Endothelial cell of umbilical vein (primary cell): ENCODE measurements around the gene B4GALT6. TPM values are rescaled to one million over a fixed set of nuclear protein-coding genes. Genes with fewer than 3 reads are reported as not detected.

Experiments
- BruUV-seq: library from RNA; stranded (reverse); fragments of 400-500 nt; replicated peaks from 2 replicates; lab custom pipeline; 2021; lab: Mats Ljungman, UMichigan
- CTCF ChIA-PET: fragments of 300-600, 350-600 bp; sonication (Branson Sonifier 250); formaldehyde crosslinking; loops from one replicate; lab custom pipeline; 2021; ENCODE audit warnings: antibody characterized with exemption, inconsistent platforms; lab: Charles Lee
- POLR2A ChIA-PET: fragments of 300-600, 350-600 bp; sonication (Branson Sonifier 250); formaldehyde crosslinking; loops from one replicate; lab custom pipeline; 2021; ENCODE audit warnings: antibody characterized with exemption, inconsistent platforms; lab: Charles Lee
- DNase-seq: peaks from one replicate; pipeline ENCODE4 v3.0.0-alpha.2; 2011; ENCODE audit warnings: low read depth, low spot score
- FAIRE-seq: peaks from 2 replicates; lab custom pipeline; 2011; peaks lifted over from hg19 to GRCh38; lab: Jason Lieb, UNC
- H2AFZ ChIP-seq: 2 replicates; pipeline ENCODE4 v1.6.0; 2012; ENCODE audit warnings: low read depth, low read length, control low read depth, inconsistent platforms
- H3K27ac ChIP-seq: 2 replicates; pipeline ENCODE4 v1.5.1; 2011; ENCODE audit warnings: low read depth, mild to moderate bottlenecking, control low read depth, low read length, moderate library complexity; ENCODE audit not compliant: insufficient read depth
- H3K27me3 ChIP-seq, 2 experiments: 2 replicates each; pipeline versions ENCODE4 v1.6.0 to v1.6.1; 2011; ENCODE audit warnings: low read length in 2 of 2, mixed read lengths in 1 of 2; ENCODE audit not compliant: control insufficient read depth in 2 of 2, insufficient read depth in 2 of 2
- H3K36me3 ChIP-seq, 2 experiments: 2 replicates in 1 of 2; 3 replicates in 1 of 2; pipeline ENCODE4 v1.5.1; 2011; ENCODE audit warnings: low read length in 2 of 2, mild to moderate bottlenecking in 1 of 2, moderate library complexity in 1 of 2; ENCODE audit not compliant: control insufficient read depth in 2 of 2, insufficient read depth in 2 of 2; ENCODE audit errors: extremely low read depth in 1 of 2
- H3K4me1 ChIP-seq: 3 replicates; pipeline ENCODE4 v1.5.1; 2011; ENCODE audit warnings: mild to moderate bottlenecking, low read length; ENCODE audit not compliant: control insufficient read depth, insufficient read depth; ENCODE audit errors: extremely low read depth
- H3K4me2 ChIP-seq: 2 replicates; pipeline ENCODE4 v1.6.1; 2011; ENCODE audit warnings: low read length, control low read depth, mixed read lengths; ENCODE audit not compliant: insufficient read depth
- H3K4me3 ChIP-seq, 3 experiments: fragments of 200-600 bp in 1 of 3; sonication (generic), shearing (Covaris generic) in 1 of 3; replicated peaks in 1 of 3; 2 replicates each; pipeline ENCODE4 v1.5.1; 2011 to 2016; ENCODE audit warnings: control low read depth in 3 of 3, low read length in 3 of 3, mild to moderate bottlenecking in 2 of 3, inconsistent platforms in 1 of 3, low read depth in 1 of 3, moderate library complexity in 1 of 3; ENCODE audit not compliant: insufficient read depth in 1 of 3
- H3K79me2 ChIP-seq: 2 replicates; pipeline ENCODE4 v1.6.0; 2012; ENCODE audit warnings: low read length, inconsistent platforms; ENCODE audit not compliant: control insufficient read depth, insufficient read depth
- H3K9ac ChIP-seq: replicated peaks from 2 replicates; pipeline ENCODE3; 2011; ENCODE audit warnings: low read length, control low read depth; ENCODE audit not compliant: insufficient read depth; ENCODE audit errors: extremely low read depth
- H3K9me1 ChIP-seq: replicated peaks from 3 replicates; pipeline ENCODE4 v1.6.0; 2011; ENCODE audit warnings: mild to moderate bottlenecking, low read length; ENCODE audit not compliant: control insufficient read depth, insufficient read depth; ENCODE audit errors: extremely low read depth
- H3K9me3 ChIP-seq: replicated peaks from 2 replicates; pipeline ENCODE4 v1.5.1; 2012; ENCODE audit warnings: low read length, inconsistent platforms; ENCODE audit not compliant: control insufficient read depth, insufficient read depth
- H4K20me1 ChIP-seq: replicated peaks from 2 replicates; pipeline ENCODE3; 2011; ENCODE audit warnings: mild to moderate bottlenecking, low read length; ENCODE audit not compliant: control insufficient read depth, insufficient read depth; ENCODE audit errors: extremely low read depth
- CTCF ChIP-seq, 2 donors: IDR thresholded peaks; 1 replicate in 1 of 2; 2 replicates in 1 of 2; pipeline ENCODE4 v1.5.1; 2011; ENCODE audit warnings: low read length in 2 of 2, mild to moderate bottlenecking in 2 of 2, moderate library complexity in 2 of 2, control low read depth in 1 of 2, inconsistent platforms in 1 of 2, low read depth in 1 of 2; ENCODE audit not compliant: insufficient read depth in 1 of 2; ENCODE audit errors: extremely low read depth in 1 of 2
- EZH2 ChIP-seq: IDR thresholded peaks from 2 replicates; pipeline ENCODE4 v1.6.1; 2012; ENCODE audit warnings: borderline replicate concordance, low read depth, mild to moderate bottlenecking, moderate library complexity, low read length, inconsistent platforms; ENCODE audit not compliant: severe bottlenecking
- FOS ChIP-seq: IDR thresholded peaks from 2 replicates; pipeline ENCODE4 v1.6.1; 2011; ENCODE audit warnings: mild to moderate bottlenecking, low read length, moderate library complexity, borderline replicate concordance; ENCODE audit not compliant: insufficient read depth
- GATA2 ChIP-seq: IDR thresholded peaks from 2 replicates; pipeline ENCODE4 v1.7.0; 2011; ENCODE audit warnings: low read depth, mild to moderate bottlenecking, moderate library complexity, mixed read lengths, low read length; ENCODE audit not compliant: insufficient read length, insufficient read depth
- JUN ChIP-seq: IDR thresholded peaks from 2 replicates; pipeline ENCODE4 v1.6.1; 2011; ENCODE audit warnings: borderline replicate concordance, low read depth; ENCODE audit not compliant: insufficient read length, insufficient read depth
- MAX ChIP-seq: IDR thresholded peaks from 2 replicates; pipeline ENCODE4 v1.6.1; 2011; ENCODE audit not compliant: insufficient read depth, insufficient read length
- MYC ChIP-seq: IDR thresholded peaks from one replicate; pipeline ENCODE4 v1.6.1; 2011; ENCODE audit warnings: mild to moderate bottlenecking, low read depth, low read length
- POLR2A ChIP-seq: IDR thresholded peaks from 2 replicates; pipeline ENCODE4 v1.6.1; 2012; ENCODE audit warnings: low read depth, mild to moderate bottlenecking, control low read depth, low read length
- POLR2AphosphoS5 ChIP-seq: IDR thresholded peaks from 2 replicates; pipeline ENCODE4 v1.6.1; 2012; ENCODE audit warnings: low read depth, mild to moderate bottlenecking, control low read depth, low read length, moderate library complexity; ENCODE audit not compliant: insufficient read depth
- dilution Hi-C: fragments of 300-500 bp; cut with MboI; formaldehyde crosslinking; loops from one replicate; pipeline ENCODE4 v1.15.0; 2019; ENCODE audit warnings: low sequenced_read_pairs; ENCODE audit not compliant: extremely low pct_ligation_motif_present
- intact Hi-C: fragments of 100-400 bp; cut with micrococcal nuclease; formaldehyde crosslinking; loops from one replicate; pipeline ENCODE4 v1.10.0; 2022
- polyA plus RNA-seq, 4 experiments: library from polyadenylated mRNA; depleted of rRNA in 3 of 4; stranded (reverse) in 3 of 4; unstranded in 1 of 4; fragments of >200 nt; gene quantifications; 2 replicates each; pipeline versions ENCODE4 v1.2.1 to v1.2.3, GENCODE V29; 2011 to 2012; ENCODE audit warnings: missing spikeins in 1 of 4
- total RNA-seq: library from RNA; stranded (reverse); gene quantifications from 2 replicates; pipeline ENCODE4 v1.2.3, GENCODE V29; 2021

The B4GALT6 gene
- total and polyA plus RNA-seq, 2 donors (not counting 3 experiments of a cell fraction or from before 2014, with no cell fraction given): 3.9 to 24.2 TPM

- H3K9ac ChIP-seq: no peak overlapping the region
- dilution Hi-C loops (no loop called here), intact Hi-C loops (no loop called here)
- H3K4me1 ChIP-seq: no peaks in the 10 kb centered on the region
- no peaks in the 10 kb centered on the region for H3K9me3 ChIP-seq
- H3K27ac ChIP-seq: no peak overlapping the region
- no peak overlapping the region for H3K4me2 ChIP-seq
- no peak for DNase-seq
- no peaks in the 10 kb centered on the region for H4K20me1 ChIP-seq
- no peaks in the 10 kb centered on the region for H3K79me2 ChIP-seq
- no peaks in the 10 kb centered on the region for H3K36me3 ChIP-seq
- no peak overlapping the region for H3K4me3 ChIP-seq
- no peaks in the 10 kb centered on the region for H3K9me1 ChIP-seq
- TF ChIP-seq CTCF (IDR thresholded peaks at IDR 0.05; ENCODE audit: extremely low read depth in 1 of 2, insufficient read depth in 1 of 2, low read depth in 1 of 2, low read length in 2 of 2) (no peak), MYC (no peak), POLR2A (no peak), MAX (no peak), POLR2AphosphoS5 (no peak), JUN (no peak), EZH2 (no peak), GATA2 (no peak), FOS (no peak)
- H2AFZ ChIP-seq: no peak overlapping the region
- ChIA-PET POLR2A (no interaction called here), CTCF (no interaction called here)
- peaks cover 7% of the 10 kb centered on the region in 2 experiments for H3K27me3 ChIP-seq
- no TSS peak for BruUV-seq
- no peak for FAIRE-seq
These were observed 77.0 kb downstream of the B4GALT6 start for GRCh38 chr18:31607384-31607783.
